HG03521 (cell line): ENCODE results near the gene PPP1R14C.

Experiments
- ATAC-seq: cut with Tn5 transposase; IDR thresholded peaks from one replicate; pipeline ENCODE4 v1.9.1; 2021; ENCODE audit warnings: mild to moderate bottlenecking, moderate library complexity; ENCODE audit not compliant: unreplicated experiment

The PPP1R14C gene

GRCh38 chr6:150288456-150288855 lies 145.6 kb downstream of the PPP1R14C start:
- ATAC-seq, result no peak

- ATAC-seq, result no peak
Measured at GRCh38 chr6:150289454-150290071, 146.7 kb downstream of the PPP1R14C start.

- no peak for ATAC-seq
Measured at GRCh38 chr6:150290429-150290828, 147.6 kb downstream of the PPP1R14C start.

GRCh38 chr6:150291968-150292710 lies 149.3 kb downstream of the PPP1R14C start:
- ATAC-seq, result no peak

GRCh38 chr6:150293019-150293418 lies 150.2 kb downstream of the PPP1R14C start:
- no peak for ATAC-seq

GRCh38 chr6:150293423-150294173 lies 150.8 kb downstream of the PPP1R14C start:
- ATAC-seq, result no peak

GRCh38 chr6:150296890-150297289 lies 154.0 kb downstream of the PPP1R14C start:
- ATAC-seq, result no peak

- ATAC-seq, result no peak
Measured at GRCh38 chr6:150297327-150298029, 154.6 kb downstream of the PPP1R14C start.

- no peak for ATAC-seq
Measured at GRCh38 chr6:150298030-150298380, 155.2 kb downstream of the PPP1R14C start.

GRCh38 chr6:150298676-150299075 lies 155.8 kb downstream of the PPP1R14C start:
- no peak for ATAC-seq
